Activated naive CD8-positive, alpha-beta T cell treated with anti-CD3 and anti-CD28 coated beads, Interleukin-2, amount 50 U/mL, for 24 hours (primary cell): ENCODE measurements around the gene ISG20.
"Not testable (repeated sequence)": the region's sequence is repeated elsewhere in the genome, so short reads cannot be mapped to it uniquely, and the experiment has no call there.

Experiments used
- ATAC-seq: fragments of 150-1000 bp; cut with Tn5 transposase; one replicate; pipeline ENCODE4 v1.10.0; 2021
- DNase-seq: peaks from one replicate; pipeline ENCODE4 v3.0.0; 2021
- H3K27ac Mint-ChIP-seq: one replicate; pipeline ENCODE4 v1.8.0; 2021; ENCODE audit warnings: mild to moderate bottlenecking, mixed read lengths
- H3K27me3 Mint-ChIP-seq: one replicate; pipeline ENCODE4 v1.8.0; 2021; ENCODE audit warnings: mixed read lengths
- H3K36me3 Mint-ChIP-seq: one replicate; pipeline ENCODE4 v1.8.0; 2021; ENCODE audit warnings: low read depth, mixed read lengths
- H3K4me1 Mint-ChIP-seq: one replicate; pipeline ENCODE4 v1.8.0; 2021; ENCODE audit warnings: mixed read lengths
- H3K4me3 Mint-ChIP-seq: one replicate; pipeline ENCODE4 v1.8.0; 2021; ENCODE audit warnings: mild to moderate bottlenecking, moderate library complexity, mixed read lengths
- H3K9me3 Mint-ChIP-seq: one replicate; pipeline ENCODE4 v1.8.0; 2021; ENCODE audit warnings: mixed read lengths

Gene ISG20

GRCh38 chr15:88636654-88637053 lies 2.2 kb upstream of the ISG20 start:
- Mint-ChIP-seq H3K9me3 (no peaks in the 10 kb centered on the region), H3K27ac (peak overlapping the region; percentile 98), H3K36me3 (peaks cover 57% of the 10 kb centered on the region), H3K27me3 (no peaks in the 10 kb centered on the region), H3K4me3 (no peak overlapping the region), H3K4me1 (peaks cover 89% of the 10 kb centered on the region)
- no peak for ATAC-seq
- no peak for DNase-seq

- H3K4me1 Mint-ChIP-seq: peaks cover 91% of the 10 kb centered on the region
- H3K4me3 Mint-ChIP-seq: peak overlapping the region; percentile 88
- H3K9me3 Mint-ChIP-seq: no peaks in the 10 kb centered on the region
- peak overlapping the region; percentile 98 for H3K27ac Mint-ChIP-seq
- H3K36me3 Mint-ChIP-seq: peaks cover 54% of the 10 kb centered on the region
- no peak for DNase-seq
- H3K27me3 Mint-ChIP-seq: no peaks in the 10 kb centered on the region
- no peak for ATAC-seq
Observed at GRCh38 chr15:88637436-88637835, 1.4 kb upstream of the ISG20 start.

GRCh38 chr15:88637841-88638625 lies 783 bp upstream of the ISG20 start:
- peak overlapping the region; percentile 88 for H3K4me3 Mint-ChIP-seq
- H3K27ac Mint-ChIP-seq: peak overlapping the region; percentile 98
- H3K4me1 Mint-ChIP-seq: peaks cover 91% of the 10 kb centered on the region
- H3K27me3 Mint-ChIP-seq: no peaks in the 10 kb centered on the region
- peaks cover 53% of the 10 kb centered on the region for H3K36me3 Mint-ChIP-seq
- peak; percentile 3 for ATAC-seq
- DNase-seq: no peak
- H3K9me3 Mint-ChIP-seq: no peaks in the 10 kb centered on the region

DNA sequence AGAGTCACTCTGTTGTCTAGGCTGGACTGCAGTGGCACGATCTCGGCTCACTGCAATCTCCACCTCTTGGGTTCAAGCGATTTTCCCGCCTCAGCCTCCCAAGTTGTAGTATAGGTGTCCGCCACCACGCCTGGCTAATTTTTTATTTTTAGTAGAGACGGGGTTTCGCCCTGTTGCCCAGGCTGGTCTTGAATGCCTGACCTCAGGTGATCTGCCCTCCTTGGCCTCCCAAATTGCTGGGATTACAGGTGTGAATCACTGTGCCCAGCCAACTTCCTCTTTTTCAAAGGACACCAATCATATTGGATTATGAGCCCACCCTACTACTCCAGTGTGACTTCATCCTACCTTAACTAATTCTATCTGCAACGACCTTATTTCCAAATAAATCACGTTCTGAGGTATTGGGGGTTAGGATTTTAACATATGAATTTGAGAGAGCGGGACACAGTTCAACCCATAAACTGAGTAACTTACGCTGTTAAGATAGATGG lies 3.2 kb downstream of the ISG20 start:
- ATAC-seq (no peak), DNase-seq (no peak)
- Mint-ChIP-seq H3K9me3 (no peaks in the 10 kb centered on the region), H3K27ac (peak overlapping the region; percentile 53), H3K36me3 (peaks cover 40% of the 10 kb centered on the region), H3K4me1 (peaks cover 77% of the 10 kb centered on the region), H3K27me3 (no peaks in the 10 kb centered on the region), H3K4me3 (peak overlapping the region; percentile 4)

DNA sequence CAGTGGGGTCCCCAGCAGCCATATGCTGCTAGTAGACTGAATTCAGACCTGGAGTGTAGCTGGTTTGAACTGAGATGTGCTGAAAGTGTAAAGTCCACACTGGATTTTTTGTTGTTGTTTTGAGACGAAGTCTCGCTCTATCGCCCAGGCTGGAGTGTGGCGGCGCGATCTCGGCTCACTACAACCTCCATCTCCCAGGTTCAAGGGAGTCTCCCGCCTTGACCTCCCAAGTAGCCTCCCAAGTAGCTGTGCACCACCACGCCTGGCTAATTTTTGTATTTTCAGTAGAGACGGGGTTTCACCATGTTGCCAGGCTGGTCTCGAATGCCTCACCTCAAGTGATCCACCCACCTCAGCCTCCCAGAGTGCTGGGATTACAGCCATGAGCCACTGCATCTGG lies 3.7 kb downstream of the ISG20 start:
- H3K9me3 Mint-ChIP-seq, ATAC-seq, DNase-seq, H3K27me3 Mint-ChIP-seq: not testable (repeated sequence)
- Mint-ChIP-seq H3K4me1 (peaks cover 77% of the 10 kb centered on the region), H3K36me3 (peaks cover 36% of the 10 kb centered on the region), H3K4me3 (peak overlapping the region; percentile 4), H3K27ac (peak overlapping the region; percentile 53)

DNA sequence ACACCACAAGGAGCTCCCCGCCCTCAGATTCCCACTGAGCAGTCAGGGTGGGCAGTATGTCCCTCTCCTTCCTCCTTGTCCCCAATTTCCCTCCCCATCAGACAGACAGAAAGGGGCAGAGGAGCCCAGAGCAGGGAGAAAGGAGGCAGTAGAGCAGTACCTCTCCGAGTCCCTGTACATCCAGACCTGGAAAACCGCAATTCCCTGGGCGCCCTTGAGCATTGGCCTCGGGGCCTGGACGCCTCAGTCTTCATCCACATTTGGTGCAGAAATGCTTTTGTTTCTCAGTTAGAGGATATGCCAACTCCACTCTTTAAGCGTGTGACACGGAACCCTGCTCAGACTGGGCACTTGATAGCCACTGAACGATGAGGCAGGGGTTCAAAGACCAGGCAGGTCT lies 5.9 kb downstream of the ISG20 start:
- peak; percentile 0 for DNase-seq
- Mint-ChIP-seq H3K27ac (no peak overlapping the region), H3K4me3 (no peak overlapping the region), H3K27me3 (no peaks in the 10 kb centered on the region), H3K4me1 (peaks cover 78% of the 10 kb centered on the region), H3K36me3 (peaks cover 46% of the 10 kb centered on the region), H3K9me3 (no peaks in the 10 kb centered on the region)
- no peak for ATAC-seq

DNA sequence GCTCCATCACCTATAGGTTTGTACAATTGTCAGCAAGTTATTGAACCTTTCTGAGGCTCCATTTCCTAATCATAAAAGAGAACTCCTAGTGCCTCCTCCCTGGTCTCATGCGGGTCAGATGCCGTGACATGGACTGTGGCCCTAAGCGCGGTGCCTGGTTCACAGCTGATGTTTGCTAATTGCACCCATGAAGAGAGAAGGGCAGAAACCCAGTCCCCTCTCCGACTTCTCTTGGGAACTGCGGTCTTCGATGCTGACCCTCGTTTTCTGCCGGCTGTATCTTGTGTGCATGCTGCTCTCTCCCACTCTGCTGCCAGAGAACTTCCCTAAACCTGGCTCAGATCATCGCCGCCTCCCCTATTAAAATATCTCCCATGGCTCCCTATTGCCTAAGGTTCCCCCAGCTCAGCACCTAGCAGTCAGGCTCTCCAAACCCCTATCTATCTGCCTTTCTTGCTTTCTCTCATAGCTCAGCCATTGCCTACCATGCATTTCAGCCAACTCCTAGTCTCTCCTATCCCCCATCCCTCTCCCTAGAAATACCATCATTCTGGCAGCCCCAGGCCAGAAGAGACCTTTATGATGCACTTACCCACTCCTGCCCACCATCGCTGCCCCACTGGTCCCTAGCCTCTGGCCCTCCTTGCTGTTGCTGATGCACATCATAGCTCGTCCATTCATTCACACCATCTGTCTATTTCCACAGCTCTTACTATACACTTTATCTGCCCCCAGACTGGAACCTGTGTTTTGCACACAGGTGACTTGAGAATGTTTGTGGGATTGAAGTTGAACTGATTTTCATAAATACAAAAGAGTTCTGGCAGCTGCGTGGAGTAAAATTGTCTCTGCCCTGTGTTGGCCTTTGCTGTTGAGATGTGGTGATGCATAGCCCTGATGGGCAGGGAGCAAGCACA lies 6.6 kb downstream of the ISG20 start:
- H3K27me3 Mint-ChIP-seq: no peaks in the 10 kb centered on the region
- DNase-seq (peak; percentile 1), ATAC-seq (no peak)
- peaks cover 40% of the 10 kb centered on the region for H3K36me3 Mint-ChIP-seq
- no peak overlapping the region for H3K4me3 Mint-ChIP-seq
- peak overlapping the region; percentile 2 for H3K27ac Mint-ChIP-seq
- H3K4me1 Mint-ChIP-seq: peaks cover 78% of the 10 kb centered on the region
- no peaks in the 10 kb centered on the region for H3K9me3 Mint-ChIP-seq

- Mint-ChIP-seq H3K4me1 (peaks cover 78% of the 10 kb centered on the region), H3K27ac (peak overlapping the region; percentile 2), H3K4me3 (no peak overlapping the region), H3K36me3 (peaks cover 41% of the 10 kb centered on the region), H3K9me3 (no peaks in the 10 kb centered on the region), H3K27me3 (no peaks in the 10 kb centered on the region)
- ATAC-seq (no peak), DNase-seq (no peak)
Observed at GRCh38 chr15:88646088-88646405, 7.2 kb downstream of the ISG20 start.

- peak overlapping the region; percentile 96 for H3K27ac Mint-ChIP-seq
- DNase-seq: no peak
- ATAC-seq: no peak
- H3K4me3 Mint-ChIP-seq: no peak overlapping the region
- H3K4me1 Mint-ChIP-seq: peaks cover 80% of the 10 kb centered on the region
- H3K9me3 Mint-ChIP-seq: no peaks in the 10 kb centered on the region
- H3K27me3 Mint-ChIP-seq: no peaks in the 10 kb centered on the region
- peaks cover 37% of the 10 kb centered on the region for H3K36me3 Mint-ChIP-seq
Observed at GRCh38 chr15:88646951-88647350, 8.1 kb downstream of the ISG20 start.

GRCh38 chr15:88647351-88648105 lies 8.7 kb downstream of the ISG20 start:
- Mint-ChIP-seq H3K4me3 (no peak overlapping the region), H3K36me3 (peaks cover 32% of the 10 kb centered on the region), H3K27me3 (no peaks in the 10 kb centered on the region), H3K27ac (peak overlapping the region; percentile 96), H3K4me1 (peaks cover 76% of the 10 kb centered on the region), H3K9me3 (no peaks in the 10 kb centered on the region)
- DNase-seq (peak; percentile 8), ATAC-seq (no peak)

DNA sequence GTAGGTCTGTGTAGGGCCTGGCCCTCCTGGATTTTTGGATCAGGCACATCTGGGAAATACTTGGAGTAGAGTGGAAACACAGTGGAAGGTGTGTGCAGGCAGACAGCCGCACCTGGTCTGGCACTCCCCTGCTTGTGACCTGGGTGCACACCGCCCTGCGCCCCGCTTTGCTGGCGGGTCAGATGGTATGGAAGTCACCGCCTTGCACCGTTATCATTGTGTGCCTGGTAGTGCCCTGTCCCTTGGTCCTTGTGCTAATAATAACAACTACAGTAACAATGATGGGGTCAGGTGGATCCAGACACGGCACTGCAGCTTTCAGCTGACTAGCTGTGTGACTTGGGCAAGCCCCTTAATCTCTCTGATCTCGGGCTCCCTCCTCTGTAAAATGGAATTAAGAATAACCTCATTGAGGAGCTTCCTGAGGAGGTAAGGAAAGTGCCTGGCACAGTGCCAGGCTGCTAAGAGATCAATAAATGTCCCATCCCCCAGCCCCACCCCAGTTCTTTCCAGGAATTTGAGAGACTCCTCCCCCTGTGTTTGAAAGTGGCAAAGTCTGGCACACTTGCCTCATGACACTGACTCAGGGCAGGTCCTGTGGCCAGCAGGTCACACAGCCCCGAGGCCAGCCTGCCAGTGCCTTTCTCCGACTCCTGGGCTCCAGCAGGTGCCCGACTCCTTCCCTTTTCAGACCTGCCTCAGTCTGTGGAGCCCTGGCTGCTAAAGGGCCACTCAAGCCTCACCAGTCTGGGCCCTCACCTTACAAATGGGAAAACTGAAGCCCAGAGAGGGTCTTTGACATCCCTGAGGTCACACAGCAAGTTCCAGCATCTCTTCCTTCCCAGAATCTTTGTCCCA lies 9.8 kb downstream of the ISG20 start:
- Mint-ChIP-seq H3K27ac (peak overlapping the region; percentile 96), H3K4me1 (peaks cover 78% of the 10 kb centered on the region), H3K27me3 (no peaks in the 10 kb centered on the region), H3K9me3 (no peaks in the 10 kb centered on the region), H3K36me3 (peaks cover 30% of the 10 kb centered on the region), H3K4me3 (peak overlapping the region; percentile 66)
- ATAC-seq (peak; percentile 44), DNase-seq (peak; percentile 41)

GRCh38 chr15:88649286-88649733 lies 10.5 kb downstream of the ISG20 start:
- H3K4me3 Mint-ChIP-seq: peak overlapping the region; percentile 66
- peak overlapping the region; percentile 96 for H3K27ac Mint-ChIP-seq
- ATAC-seq: peak; percentile 89
- peaks cover 73% of the 10 kb centered on the region for H3K4me1 Mint-ChIP-seq
- H3K9me3 Mint-ChIP-seq: no peaks in the 10 kb centered on the region
- peak; percentile 83 for DNase-seq
- peaks cover 25% of the 10 kb centered on the region for H3K36me3 Mint-ChIP-seq
- no peaks in the 10 kb centered on the region for H3K27me3 Mint-ChIP-seq

DNA sequence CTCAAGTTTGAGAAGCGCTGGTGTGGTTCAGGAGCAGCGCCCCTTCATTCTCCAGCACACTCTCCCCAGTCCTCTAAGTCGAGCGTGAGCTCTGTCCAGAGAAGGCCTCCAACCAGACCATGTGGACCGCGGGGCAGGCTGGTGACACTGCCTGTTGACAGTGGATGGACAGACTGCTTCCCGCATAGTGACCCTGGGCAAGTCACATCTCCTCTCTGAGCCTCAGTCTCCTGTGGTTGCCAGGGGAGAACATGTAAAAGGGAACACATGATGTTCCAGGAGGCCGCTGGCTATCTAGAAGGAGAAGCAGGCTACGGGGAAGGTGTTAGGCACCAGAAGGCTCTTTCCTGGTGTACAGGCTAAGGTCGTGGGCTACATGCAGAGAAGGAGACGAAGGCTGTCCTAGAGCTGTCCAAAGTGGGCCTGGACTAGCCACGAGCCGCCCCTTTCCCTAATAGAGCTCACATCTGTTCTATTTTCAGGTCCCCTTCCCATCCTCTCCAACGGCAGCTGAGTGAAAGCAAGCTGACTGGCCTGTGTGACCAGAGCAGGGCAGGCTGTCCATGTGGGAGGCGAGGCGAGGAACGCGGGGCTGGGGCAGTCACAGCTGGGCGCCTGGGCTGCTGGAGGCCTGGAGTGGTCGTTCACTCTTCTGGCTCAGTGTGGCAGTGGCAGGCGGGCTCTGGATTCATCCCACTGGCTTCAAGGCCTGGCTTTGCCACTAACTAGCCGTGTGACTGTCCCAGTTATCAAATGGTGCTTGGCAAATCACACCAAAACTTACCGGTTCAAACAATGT lies 11.1 kb downstream of the ISG20 start:
- peak overlapping the region; percentile 66 for H3K4me3 Mint-ChIP-seq
- no peak for ATAC-seq
- no peaks in the 10 kb centered on the region for H3K27me3 Mint-ChIP-seq
- DNase-seq: no peak
- peak overlapping the region; percentile 96 for H3K27ac Mint-ChIP-seq
- no peaks in the 10 kb centered on the region for H3K9me3 Mint-ChIP-seq
- H3K36me3 Mint-ChIP-seq: peaks cover 25% of the 10 kb centered on the region
- H3K4me1 Mint-ChIP-seq: peaks cover 79% of the 10 kb centered on the region
